ENCODE measurements around the gene SNTG2.

DNA sequence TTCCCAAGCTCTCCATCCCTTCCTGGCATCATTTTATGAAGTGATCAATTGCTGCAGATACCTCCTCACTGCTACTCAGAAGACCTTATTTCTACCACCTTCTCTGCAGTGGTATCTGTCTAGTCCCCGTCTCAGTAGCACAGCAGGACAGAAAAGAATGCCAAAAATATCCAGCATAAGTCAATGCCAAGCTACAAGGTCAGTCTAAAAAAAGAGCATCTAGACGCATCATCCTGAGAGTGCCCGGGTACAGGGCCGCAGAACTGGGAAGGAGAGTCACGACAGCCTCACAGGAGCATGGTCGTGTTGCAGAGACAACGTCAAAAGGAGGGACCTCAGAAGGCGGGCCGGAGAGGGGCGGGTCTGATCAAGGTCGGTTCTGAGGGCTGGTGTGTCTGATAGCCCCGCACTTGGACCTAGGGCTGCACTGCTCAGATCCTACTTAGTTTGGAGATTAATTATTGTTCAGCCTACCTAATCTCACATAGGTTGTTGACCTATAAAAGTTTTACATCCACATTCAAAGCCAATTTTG, 24.3 kb upstream of the SNTG2 start:
- TF ChIP-seq POLR2A (IDR thresholded peaks at IDR 0.05; ENCODE audit: low read depth, low read length): no peak
- no peak for TF ChIP-seq POLR2AphosphoS5 (IDR thresholded peaks at IDR 0.05; ENCODE audit: low read depth, low read length)
